H4 (cell line): ENCODE results near the gene MARCHF3. TPM values are rescaled to one million over a fixed set of nuclear protein-coding genes. Genes with fewer than 3 reads are reported as not detected.
A peak's percentile ranks its signal among the peaks of the same experiment; 100 is the strongest.
"Not testable (repeated sequence)": the region's sequence is repeated elsewhere in the genome, so short reads cannot be mapped to it uniquely, and the experiment has no call there.

Experiments
- DNase-seq: peaks from one replicate; pipeline ENCODE4 v3.0.0-alpha.2; 2015; ENCODE audit warnings: low spot score
- total RNA-seq: library from RNA; depleted of rRNA; stranded (reverse); fragments of >200 nt; shearing (Covaris generic); gene quantifications from 2 replicates; pipeline ENCODE4 v1.2.3, GENCODE V29; 2014

Gene MARCHF3
- total RNA-seq, 1 experiment from 2014 or later = 1.0 TPM

DNA sequence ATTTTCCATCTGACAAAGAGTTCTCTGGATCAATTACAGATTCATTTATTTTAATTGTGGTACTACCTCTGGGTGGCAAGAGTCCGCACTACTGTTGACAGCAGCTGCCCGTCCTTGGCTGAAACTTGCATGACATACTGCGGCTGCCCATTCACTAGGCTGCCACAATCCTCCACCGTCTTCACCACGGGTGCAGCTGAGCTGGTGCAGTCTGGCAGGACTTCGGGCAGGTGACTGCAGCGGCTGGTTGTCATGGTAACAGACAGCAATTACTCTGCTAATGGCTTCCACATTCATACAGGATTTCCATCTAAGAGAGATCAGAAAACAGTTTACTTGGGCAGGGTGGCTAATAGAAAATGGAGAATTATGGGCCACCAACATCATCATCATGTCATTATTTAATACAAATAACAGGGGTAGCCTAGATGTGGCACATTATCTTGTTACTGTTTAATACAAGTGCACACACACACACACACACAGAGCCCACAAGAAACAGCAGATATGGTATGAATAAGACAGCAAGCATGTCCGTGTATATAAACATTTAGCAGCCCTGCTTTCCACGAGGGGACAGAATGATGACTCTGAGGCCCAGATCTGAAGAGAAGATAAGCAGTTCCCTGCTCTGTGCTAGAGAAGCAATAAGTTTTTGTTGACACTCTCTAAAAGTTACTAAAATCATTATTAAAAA lies 112.3 kb downstream of the MARCHF3 start:
- peak; percentile 24 for DNase-seq

DNA sequence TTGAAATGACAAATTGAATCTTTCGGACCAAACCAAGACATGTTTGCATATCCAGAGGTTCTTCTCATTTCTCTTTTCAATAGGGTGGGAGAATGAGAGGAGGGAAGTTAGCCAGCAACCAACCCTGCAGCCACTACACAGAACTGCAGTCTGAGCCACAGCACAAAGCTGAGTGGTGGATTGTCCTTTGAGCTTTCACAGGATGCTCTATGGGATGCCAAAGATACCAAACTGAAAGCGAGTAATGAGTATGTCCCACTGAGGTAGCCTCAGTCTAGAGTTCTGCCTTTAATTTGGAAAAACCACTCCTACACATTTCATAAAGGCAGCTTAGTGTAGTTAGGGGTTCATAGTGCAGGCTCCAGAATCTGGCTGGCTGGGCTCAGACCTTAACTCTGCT lies 114.9 kb downstream of the MARCHF3 start:
- DNase-seq = no peak

DNA sequence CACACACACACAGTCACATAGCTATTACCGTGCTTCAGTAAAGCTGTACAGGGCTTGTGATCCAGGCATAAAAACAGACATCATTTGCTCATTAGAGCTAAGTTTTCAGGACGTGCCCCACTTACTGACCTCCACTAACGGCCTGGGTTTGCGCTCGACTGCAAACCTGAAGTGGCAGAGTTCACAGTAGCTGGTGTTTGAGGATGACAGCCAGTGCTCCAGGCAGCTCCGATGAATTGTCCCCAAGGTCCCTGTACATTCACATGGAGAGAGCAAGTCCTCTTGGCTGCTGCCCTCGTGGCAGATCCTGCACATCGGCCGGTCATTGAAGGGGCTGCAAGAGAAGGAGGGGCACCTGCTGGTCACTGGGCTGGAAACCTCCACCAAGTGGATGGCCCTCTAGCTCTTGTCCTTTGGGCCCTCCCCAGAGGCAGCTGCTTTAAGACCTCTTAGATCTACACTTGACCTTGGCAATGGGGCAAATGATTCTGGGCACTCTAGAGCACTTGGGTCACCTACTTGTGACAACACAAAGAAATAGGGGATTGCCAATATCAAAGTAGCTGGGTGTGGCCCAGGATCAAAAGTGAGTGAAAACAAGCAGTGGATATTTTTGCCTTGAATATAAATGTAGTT lies 115.4 kb downstream of the MARCHF3 start:
- DNase-seq = no peak

DNA sequence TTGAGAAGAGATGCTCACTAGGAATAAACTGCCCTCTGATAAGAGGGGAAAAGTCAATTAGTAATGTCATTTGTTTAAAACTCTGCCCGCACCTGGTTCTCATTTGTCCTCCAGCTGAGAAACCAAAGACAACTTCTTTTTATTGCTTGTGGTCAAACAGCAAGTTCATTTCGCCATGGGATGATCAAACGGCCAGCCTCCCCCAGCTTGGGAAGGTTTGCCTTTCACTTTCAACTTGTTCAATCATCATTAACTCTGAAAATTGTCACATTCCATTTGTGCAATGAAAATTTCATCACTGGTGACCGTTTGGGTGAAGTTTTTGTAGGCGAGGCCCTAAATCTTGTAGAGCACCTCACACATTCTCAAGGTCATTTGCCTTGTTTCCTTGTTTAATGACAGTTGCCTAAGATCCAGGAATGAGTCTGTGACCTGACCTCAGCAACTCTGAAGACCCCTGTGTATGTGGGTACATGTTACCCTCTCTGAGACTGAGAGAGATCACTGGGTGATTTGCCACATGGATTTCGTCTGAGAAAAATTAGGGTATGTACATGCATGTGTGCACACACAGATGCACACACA lies 117.7 kb downstream of the MARCHF3 start:
- DNase-seq = no peak

DNA sequence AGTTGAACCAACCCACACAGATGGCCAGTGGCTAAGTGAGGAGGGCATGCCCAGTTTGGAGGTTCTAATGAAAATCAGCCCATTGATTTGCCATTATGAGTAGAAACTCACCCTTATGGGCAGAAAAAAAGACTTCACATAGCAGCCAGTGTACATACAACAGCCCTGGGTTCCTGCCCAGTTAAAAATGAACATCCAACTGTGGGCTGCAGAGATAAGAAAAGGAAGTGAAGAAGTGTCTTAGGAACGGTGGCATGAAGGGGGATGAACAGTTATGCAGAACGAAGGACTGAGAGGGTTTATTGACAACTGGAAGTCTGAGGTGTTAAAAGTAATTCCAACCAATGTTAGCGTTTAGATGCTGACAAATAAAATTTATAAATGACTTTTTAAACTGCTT lies 118.4 kb downstream of the MARCHF3 start:
- DNase-seq = no peak

DNA sequence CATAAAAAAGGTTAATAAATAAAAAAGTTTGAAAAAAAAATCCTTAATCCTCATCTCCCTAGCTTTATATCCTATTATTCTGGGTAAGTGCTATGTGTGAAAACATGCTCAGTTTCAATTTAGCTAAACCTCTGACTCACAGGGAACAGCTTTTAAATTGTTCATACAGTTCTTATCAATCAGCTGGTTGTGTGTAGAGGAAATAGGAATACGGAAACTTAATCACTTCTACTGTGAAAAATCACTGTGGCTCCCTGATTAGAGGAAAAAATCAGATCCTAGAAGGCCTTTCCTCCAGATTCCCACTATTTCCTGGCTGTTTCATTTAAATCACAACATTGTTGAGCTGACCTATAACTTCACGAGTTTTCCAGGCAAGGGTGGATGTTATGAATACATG lies 120.5 kb downstream of the MARCHF3 start:
- DNase-seq = no peak

DNA sequence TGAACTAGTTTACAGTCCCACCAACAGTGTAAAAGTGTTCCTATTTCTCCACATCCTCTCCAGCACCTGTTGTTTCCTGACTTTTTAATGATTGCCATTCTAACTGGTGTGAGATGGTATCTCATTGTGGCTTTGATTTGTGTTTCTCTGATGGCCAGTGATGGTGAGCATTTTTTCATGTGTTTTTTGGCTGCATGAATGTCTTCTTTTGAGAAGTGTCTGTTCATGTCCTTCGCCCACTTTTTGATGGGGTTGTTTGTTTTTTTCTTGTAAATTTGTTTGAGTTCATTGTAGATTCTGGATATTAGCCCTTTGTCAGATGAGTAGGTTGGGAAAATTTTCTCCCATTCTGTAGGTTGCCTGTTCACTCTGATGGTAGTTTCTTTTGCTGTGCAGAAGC lies 126.0 kb downstream of the MARCHF3 start:
- DNase-seq = not testable (repeated sequence)

DNA sequence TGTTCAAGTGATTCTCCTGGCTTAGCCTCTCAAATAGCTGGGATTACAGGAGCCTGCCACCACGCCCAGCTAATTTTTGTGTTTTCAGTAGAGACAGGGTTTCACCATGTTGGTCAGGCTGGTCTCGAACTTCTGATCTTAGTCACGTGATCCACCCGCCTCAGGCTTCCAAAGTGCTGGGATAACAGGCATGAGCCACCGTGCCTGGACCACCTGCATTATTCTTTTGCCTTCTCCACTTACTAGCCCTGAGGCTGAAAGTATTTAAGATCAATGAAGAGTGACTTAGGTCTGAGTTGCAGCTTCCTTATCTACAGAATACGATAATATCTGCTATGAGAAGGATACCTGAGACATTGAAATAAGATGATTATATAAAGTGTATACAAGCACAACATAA lies 129.6 kb downstream of the MARCHF3 start:
- no peak for DNase-seq

DNA sequence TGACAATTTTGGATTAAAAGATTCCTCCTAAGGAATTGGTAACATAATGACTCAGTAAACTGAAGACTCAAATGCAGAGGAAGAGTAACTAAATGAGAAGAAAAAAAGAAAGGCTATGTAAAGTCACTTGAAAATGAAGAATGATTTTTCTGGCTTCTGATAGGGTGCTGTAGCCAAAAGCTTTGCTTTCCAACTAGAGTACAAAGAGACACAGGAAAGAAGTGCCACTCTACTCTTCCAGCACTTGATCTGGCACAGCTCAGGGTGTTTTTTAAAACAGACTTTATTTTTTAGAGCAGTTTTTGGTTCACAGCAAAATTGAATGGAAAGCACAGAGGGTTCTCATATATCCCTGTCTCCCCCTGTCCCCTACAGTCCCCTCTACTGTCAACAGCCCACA lies 130.9 kb downstream of the MARCHF3 start:
- no peak for DNase-seq

DNA sequence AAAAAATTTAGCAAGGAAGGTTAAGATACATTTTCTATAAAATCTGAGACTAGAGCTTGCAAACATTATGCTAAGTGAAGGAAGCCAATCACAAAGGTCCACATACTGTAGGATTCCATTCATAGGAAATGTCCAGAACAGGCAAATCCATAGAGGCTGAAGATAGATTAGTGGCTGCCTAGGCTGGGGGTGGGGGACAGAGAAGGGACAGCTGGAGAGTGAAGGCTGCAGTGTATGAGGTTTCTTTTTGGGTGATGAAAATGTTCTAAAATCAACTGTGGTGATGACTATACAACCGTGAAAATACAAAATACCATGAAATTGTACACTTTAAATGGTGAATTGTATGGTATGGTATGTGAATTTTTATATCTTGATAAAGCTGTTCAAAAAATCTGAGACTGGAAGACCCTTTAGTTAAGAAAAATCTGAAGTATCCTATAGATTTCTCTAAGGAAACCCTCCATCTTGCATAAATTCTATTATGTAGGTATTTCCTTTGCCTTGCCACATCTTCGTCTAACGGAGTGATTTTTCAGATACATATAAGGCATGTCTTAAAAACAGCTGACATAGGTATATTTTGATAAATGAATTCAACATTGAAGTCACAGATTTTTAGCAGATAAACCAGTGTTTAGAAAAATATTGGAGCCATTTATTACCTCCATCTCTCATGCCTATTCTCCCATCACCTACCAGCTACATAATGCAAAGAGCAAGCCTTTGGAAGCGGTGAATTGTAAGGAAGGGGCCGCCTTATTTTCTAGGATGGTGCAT lies 132.3 kb downstream of the MARCHF3 start:
- DNase-seq = no peak

DNA sequence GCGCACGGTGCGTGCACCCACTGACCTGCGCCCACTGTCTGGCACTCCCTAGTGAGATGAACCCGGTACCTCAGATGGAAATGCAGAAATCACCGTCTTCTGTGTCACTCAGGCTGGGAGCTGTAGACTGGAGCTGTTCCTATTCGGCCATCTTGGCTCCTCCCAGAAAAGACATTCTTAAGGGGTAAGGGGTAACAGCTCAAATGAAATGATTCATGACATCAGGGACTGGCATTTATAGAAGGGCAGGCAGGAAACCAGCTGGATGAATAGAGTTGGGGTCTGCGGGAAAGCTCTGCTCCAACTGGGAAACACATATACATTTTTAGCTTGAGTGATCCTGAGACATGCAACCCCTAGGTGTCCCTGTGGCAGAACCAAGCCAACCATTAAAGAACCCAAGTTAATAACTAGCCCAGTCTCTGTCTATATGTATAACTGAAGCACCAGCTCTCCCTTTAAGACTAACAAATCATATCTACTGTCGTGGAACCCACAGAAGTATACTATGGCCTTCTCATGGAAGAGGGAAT lies 134.1 kb downstream of the MARCHF3 start:
- DNase-seq = no peak

DNA sequence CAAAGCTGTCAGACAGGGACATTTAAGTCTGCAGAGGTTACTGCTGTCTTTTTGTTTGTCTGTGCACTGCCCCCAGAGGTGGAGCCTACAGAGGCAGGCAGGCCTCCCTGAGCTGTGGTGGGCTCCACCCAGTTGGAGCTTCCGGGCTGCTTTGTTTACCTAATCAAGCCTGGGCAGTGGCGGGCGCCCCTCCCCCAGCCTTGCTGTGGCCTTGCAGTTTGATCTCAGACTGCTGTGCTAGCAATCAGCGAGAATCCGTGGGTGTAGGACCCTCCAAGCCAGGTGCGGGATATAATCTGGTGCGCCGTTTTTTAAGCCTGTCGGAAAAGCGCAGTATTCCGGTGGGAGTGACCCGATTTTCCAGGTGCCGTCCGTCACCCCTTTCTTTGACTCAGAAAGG lies 134.6 kb downstream of the MARCHF3 start:
- not testable (repeated sequence) for DNase-seq

DNA sequence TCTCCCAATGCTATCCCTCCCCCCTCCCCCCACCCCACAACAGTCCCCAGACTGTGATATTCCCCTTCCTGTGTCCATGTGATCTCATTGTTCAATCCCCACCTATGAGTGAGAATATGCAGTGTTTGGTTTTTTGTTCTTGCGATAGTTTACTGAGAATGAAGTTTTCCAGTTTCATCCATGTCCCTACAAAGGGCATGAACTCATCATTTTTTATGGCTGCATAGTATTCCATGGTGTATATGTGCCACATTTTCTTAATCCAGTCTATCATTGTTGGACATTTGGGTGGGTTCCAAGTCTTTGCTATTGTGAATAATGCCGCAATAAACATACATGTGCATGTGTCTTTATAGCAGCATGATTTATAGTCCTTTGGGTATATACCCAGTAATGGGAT lies 139.9 kb downstream of the MARCHF3 start:
- not testable (repeated sequence) for DNase-seq

DNA sequence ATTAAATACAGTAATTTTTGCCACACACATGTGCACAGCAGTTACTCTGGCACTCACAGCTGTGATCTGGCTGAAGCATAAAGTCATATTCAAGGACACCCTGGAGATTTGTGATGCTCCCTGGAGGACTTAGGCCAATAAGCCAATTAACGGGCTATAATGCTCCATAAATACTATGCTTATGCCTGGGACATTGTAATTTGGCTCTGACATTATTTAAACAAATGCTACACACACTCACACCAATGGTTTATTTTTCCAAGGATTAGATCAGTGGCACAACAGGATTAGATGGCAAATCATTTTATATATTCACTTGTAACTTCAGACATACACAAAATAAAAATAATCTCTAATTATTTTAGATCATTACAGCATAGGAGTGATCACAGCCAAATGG lies 142.2 kb downstream of the MARCHF3 start:
- no peak for DNase-seq

DNA sequence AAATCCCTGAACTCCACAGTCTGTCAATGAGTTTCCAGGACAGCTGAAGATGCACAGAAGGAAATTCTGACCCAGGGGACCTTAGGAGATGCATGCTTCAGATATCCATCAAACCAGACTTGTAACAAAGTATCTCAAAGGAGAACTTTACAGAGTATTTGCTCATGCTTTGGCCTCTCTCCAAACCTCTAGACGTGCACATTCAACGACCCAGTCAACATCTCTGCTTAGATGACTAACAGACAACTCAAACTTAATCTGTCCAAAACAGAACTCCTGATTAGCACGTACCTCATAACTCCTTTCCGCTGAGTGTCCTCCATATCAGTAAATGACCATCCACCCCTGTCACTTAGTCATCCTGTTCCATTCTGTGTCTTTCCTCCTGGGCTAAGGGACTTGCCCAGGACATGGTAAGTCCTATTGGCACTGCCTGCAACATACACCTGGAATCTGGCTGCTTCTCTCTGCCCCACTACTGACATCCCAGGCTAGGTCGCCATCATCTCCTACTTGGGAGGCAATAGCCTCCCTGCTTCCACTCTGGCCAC lies 146.0 kb downstream of the MARCHF3 start:
- DNase-seq = peak; percentile 50

DNA sequence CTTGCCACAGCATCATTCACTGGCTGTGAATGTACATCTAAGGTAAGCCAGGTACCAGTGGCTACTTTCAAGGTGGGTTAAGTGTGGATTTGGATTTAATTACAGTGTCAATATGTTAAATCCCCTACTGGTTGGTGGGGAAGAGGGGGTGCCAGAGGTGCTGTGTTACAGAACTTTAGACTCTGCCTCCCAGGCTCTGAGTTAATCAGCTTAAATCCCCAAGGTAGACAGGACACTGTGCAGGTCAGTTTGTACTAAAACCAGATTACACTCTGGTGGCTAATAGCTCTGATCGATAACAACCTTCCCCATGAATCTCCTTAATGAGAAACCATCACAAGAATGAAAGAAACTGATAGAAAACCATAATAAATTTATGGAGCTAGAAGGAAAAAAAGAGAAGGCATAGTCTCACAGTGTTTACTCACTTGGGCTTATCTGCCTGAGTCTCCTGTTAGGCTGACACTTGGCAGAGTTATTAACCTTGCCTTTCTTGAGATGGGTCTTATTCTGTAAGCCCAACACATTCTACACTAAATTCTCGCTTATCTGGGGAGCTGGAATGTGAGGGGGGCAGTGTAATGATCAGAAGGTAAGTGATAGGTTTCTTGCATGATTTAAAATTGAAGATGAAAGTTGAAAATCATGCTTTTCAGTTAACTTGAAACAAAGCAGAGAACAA lies 146.7 kb downstream of the MARCHF3 start:
- no peak for DNase-seq

DNA sequence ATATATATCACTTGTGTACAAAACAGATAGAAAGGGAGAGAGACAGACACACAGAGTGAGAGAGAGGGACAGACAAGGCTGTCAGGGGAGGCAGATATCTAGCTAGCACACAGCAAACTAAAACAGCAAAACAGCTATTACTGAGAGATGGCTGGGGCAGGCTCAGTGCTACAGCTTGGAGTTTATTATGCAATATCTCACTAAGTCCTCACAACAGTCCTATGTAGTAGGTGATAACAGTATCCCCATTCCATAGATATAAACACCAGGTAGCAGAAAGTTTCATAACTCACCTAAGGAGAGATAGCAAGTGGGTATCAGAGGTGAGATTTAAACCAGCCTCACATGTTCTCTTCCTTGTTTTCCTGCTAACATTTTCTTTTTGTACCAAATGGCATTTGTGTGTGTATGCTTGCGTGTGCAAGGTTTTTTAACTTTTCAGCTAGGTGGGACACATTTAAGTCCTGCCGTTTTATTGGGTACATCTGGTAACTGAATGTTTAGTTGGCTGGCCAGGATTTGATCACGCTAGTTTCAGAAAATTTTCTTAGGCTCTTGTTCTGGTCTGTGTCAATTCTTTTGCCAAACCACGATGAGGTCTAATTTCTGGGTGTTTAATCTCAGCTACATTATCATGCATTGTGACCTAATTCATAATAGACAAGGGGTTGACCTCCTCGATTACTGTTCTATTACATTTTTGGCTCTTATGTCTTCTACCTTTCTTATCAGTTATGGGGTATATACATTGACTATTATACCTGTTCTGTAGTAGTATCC lies 148.3 kb downstream of the MARCHF3 start:
- DNase-seq = no peak

DNA sequence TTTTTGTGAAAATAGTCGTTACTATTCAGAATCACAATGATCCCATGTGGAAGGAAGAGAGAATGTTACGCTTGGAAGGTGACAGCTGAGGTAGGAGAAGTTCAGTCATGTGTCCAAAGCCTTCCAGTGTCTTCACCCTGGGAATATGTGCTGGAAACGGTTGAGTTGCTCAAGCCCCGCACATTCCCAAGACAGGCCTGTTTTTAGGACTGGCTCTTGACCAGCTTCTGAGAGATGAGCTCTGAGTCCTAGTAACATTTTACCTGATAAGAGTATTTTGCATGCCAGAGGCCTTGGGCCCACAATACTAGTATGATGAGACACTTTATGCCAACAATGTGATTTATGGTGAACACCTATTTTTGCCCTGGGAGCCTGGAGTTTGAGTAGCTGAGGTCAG lies 151.7 kb downstream of the MARCHF3 start:
- no peak for DNase-seq

DNA sequence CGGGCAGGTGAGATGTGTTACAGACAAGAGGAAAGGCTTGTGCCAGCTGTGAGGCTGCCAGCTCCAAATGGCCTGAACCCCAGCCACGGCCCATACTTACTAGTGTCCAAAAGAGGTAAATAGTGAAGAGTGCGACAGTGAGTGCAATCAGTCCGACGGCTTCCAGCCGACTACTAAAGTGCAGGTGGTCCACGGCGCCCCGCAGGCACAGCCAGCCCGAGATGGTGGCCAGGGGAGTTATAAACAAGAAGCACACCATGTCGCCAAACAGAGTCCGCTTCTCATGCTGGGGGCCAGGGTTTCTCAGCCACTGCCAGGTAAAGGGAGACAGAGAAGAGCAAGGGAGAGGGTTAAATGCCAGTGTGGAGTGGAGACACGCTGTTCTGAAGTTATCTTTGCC lies 152.3 kb downstream of the MARCHF3 start:
- DNase-seq = no peak

DNA sequence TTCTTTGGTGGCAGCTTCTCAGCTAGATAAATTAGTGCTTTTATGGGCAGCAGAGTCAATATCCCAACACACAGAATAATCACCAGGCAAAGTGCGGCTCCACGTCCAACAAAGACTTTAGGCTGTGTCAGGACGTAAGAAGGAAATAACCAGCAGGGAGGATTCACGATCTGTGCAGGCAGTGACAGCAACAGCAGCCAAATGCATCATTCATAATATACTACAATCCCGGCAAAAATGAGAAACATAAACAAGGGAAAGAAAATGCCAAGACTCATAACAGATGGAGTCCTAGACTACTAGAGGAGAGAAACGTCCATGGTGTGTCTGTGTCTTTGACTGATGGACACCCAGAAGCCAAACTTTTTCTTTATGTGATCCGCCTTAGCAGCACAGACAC lies 152.8 kb downstream of the MARCHF3 start:
- DNase-seq = no peak
